ENCODE results near the gene KCNG4.

The KCNG4 gene

GRCh38 chr16:84182680-84183571, 56.9 kb downstream of the KCNG4 start:
- TF ChIP-seq CTCF (IDR thresholded peaks at IDR 0.05): no peak

- no peak for TF ChIP-seq CTCF (IDR thresholded peaks at IDR 0.05)
Observed at GRCh38 chr16:84182104-84182503, 57.7 kb downstream of the KCNG4 start.

GRCh38 chr16:84181144-84181915, 58.5 kb downstream of the KCNG4 start:
- TF ChIP-seq CTCF (IDR thresholded peaks at IDR 0.05): no peak

GRCh38 chr16:84180519-84181140, 59.2 kb downstream of the KCNG4 start:
- TF ChIP-seq CTCF (IDR thresholded peaks at IDR 0.05): no peak

- TF ChIP-seq CTCF (IDR thresholded peaks at IDR 0.05): no peak
Observed at GRCh38 chr16:84179612-84180320, 60.0 kb downstream of the KCNG4 start.

- no peak for TF ChIP-seq CTCF (IDR thresholded peaks at IDR 0.05)
Observed at GRCh38 chr16:84178892-84179611, 60.8 kb downstream of the KCNG4 start.

All from LNCAP (cell line).